SH-SY5Y (cell line): ENCODE data around the gene IFNA8.

ENCODE experiments used
- GATA2 ChIP-seq: IDR thresholded peaks from 2 replicates; pipeline ENCODE4 v1.6.1; 2011; ENCODE audit warnings: mild to moderate bottlenecking, low read depth, low read length
- GATA3 ChIP-seq: IDR thresholded peaks from 2 replicates; pipeline ENCODE4 v1.6.1; 2011; ENCODE audit warnings: low read depth, mild to moderate bottlenecking, low read length, moderate library complexity

GRCh38 chr9:21385131-21385670, 23.7 kb upstream of the IFNA8 start, which contains the start of gene IFNA2:
- no peak for TF ChIP-seq GATA3
- no peak for TF ChIP-seq GATA2
